ENCODE measurements around the gene VKORC1L1.

- TF ChIP-seq, protein P1, sequence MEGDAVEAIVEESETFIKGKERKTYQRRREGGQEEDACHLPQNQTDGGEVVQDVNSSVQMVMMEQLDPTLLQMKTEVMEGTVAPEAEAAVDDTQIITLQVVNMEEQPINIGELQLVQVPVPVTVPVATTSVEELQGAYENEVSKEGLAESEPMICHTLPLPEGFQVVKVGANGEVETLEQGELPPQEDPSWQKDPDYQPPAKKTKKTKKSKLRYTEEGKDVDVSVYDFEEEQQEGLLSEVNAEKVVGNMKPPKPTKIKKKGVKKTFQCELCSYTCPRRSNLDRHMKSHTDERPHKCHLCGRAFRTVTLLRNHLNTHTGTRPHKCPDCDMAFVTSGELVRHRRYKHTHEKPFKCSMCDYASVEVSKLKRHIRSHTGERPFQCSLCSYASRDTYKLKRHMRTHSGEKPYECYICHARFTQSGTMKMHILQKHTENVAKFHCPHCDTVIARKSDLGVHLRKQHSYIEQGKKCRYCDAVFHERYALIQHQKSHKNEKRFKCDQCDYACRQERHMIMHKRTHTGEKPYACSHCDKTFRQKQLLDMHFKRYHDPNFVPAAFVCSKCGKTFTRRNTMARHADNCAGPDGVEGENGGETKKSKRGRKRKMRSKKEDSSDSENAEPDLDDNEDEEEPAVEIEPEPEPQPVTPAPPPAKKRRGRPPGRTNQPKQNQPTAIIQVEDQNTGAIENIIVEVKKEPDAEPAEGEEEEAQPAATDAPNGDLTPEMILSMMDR (IDR thresholded peaks at IDR 0.05) = no peak
- no peak for TF ChIP-seq POLR2AphosphoS5 (IDR thresholded peaks at IDR 0.05)
Observed at GRCh38 chr7:65896279-65896870, 23.5 kb downstream of the VKORC1L1 start.

Measured in sigmoid colon (tissue), 4 donors.